ENCODE data around the gene BICRA.

The BICRA gene

GRCh38 chr19:47681936-47682335 is 73.0 kb downstream of the BICRA start:
- TF ChIP-seq CTCF (IDR thresholded peaks at IDR 0.05; ENCODE audit: unreplicated experiment in 3 of 3) = no peak
- Mint-ChIP-seq H3K36me3 (ENCODE audit: low read depth) (peaks cover 47% of the 10 kb centered on the region), H3K27me3 (ENCODE audit: low read depth) (no peaks in the 10 kb centered on the region), H3K4me3 (no peak overlapping the region), H3K4me1 (no peaks in the 10 kb centered on the region), H3K27ac (no peak overlapping the region), H3K9me3 (no peaks in the 10 kb centered on the region)

GRCh38 chr19:47682939-47683338 is 74.0 kb downstream of the BICRA start:
- no peaks in the 10 kb centered on the region for H3K4me1 Mint-ChIP-seq
- no peak for TF ChIP-seq CTCF (IDR thresholded peaks at IDR 0.05; ENCODE audit: unreplicated experiment in 3 of 3)
- H3K36me3 Mint-ChIP-seq (ENCODE audit: low read depth) = peaks cover 42% of the 10 kb centered on the region
- no peaks in the 10 kb centered on the region for H3K27me3 Mint-ChIP-seq (ENCODE audit: low read depth)
- H3K9me3 Mint-ChIP-seq = no peaks in the 10 kb centered on the region
- no peak overlapping the region for H3K4me3 Mint-ChIP-seq
- no peak overlapping the region for H3K27ac Mint-ChIP-seq

DNA sequence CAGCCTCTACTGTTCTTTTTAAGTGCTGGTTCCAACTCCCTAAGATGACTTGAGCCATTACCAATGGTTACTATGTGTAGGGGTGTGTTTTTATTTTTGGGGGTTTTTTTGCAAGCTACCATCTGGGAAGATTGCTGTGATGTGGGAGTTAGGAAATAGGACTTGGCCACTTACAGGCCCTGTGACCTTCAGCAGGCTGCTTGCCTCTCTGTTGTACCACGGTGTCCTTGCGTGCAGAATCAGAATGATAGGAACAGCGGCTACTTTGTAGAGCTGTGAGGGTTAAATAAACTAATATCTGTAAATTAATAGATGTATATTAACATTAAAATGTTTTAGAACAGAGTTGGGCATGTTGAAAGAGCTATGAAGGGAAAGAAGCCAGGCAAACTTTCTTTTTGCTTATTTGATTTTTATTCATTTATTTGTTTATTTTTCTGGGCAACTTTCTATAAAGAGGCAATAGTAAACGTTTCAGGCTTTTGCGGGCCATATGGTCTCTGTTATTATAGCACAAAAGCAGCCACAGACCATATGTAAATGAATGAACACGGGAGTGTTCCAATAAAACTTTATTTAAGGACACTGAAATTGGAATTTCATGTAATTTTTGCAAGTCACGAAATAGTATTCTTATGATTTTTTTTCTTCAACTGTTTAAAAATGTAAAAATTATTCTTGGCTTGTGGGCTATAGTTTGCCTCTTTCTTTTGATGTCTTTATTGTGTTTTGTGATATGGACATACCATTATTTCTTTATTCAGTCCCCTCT is 77.9 kb downstream of the BICRA start:
- Mint-ChIP-seq H3K27ac (no peak overlapping the region), H3K4me1 (no peaks in the 10 kb centered on the region), H3K27me3 (ENCODE audit: low read depth) (no peaks in the 10 kb centered on the region), H3K4me3 (no peak overlapping the region), H3K36me3 (ENCODE audit: low read depth) (peaks cover 42% of the 10 kb centered on the region), H3K9me3 (no peaks in the 10 kb centered on the region)
- no peak for TF ChIP-seq CTCF (IDR thresholded peaks at IDR 0.05; ENCODE audit: unreplicated experiment in 3 of 3)

DNA sequence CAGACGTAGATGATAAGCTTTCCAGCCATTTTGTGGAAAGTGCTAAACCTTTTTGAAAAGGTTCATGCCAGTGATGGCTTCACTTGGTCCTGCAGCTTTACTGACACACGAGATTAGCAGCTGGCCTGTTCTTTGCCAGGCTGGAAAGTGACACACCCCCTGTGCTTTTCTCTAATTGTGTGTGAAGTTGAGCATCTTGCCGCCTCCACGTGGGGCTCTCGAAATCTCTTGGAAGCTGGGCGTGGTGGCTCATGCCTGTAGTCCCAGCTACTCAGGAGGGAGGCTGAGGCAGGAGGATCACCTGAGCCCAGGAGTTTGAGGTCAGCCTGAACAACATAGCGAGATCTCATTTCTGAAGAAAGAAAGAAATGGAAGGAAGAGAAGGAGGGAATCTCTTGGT is 79.0 kb downstream of the BICRA start:
- H3K27me3 Mint-ChIP-seq (ENCODE audit: low read depth) = no peaks in the 10 kb centered on the region
- no peak for TF ChIP-seq CTCF (IDR thresholded peaks at IDR 0.05; ENCODE audit: unreplicated experiment in 3 of 3)
- no peaks in the 10 kb centered on the region for H3K4me1 Mint-ChIP-seq
- no peak overlapping the region for H3K4me3 Mint-ChIP-seq
- H3K36me3 Mint-ChIP-seq (ENCODE audit: low read depth) = peaks cover 38% of the 10 kb centered on the region
- no peaks in the 10 kb centered on the region for H3K9me3 Mint-ChIP-seq
- H3K27ac Mint-ChIP-seq = no peak overlapping the region

GRCh38 chr19:47691090-47691489 is 82.2 kb downstream of the BICRA start:
- Mint-ChIP-seq H3K4me1 (no peaks in the 10 kb centered on the region), H3K27ac (no peak overlapping the region), H3K27me3 (ENCODE audit: low read depth) (no peaks in the 10 kb centered on the region), H3K36me3 (ENCODE audit: low read depth) (peaks cover 36% of the 10 kb centered on the region), H3K9me3 (no peaks in the 10 kb centered on the region), H3K4me3 (no peak overlapping the region)
- TF ChIP-seq CTCF (IDR thresholded peaks at IDR 0.05; ENCODE audit: unreplicated experiment in 3 of 3) = no peak

GRCh38 chr19:47691782-47692181 is 82.8 kb downstream of the BICRA start:
- no peaks in the 10 kb centered on the region for H3K4me1 Mint-ChIP-seq
- TF ChIP-seq CTCF (IDR thresholded peaks at IDR 0.05; ENCODE audit: unreplicated experiment in 3 of 3) = no peak
- H3K36me3 Mint-ChIP-seq (ENCODE audit: low read depth) = peaks cover 31% of the 10 kb centered on the region
- no peaks in the 10 kb centered on the region for H3K9me3 Mint-ChIP-seq
- no peak overlapping the region for H3K27ac Mint-ChIP-seq
- no peaks in the 10 kb centered on the region for H3K27me3 Mint-ChIP-seq (ENCODE audit: low read depth)
- no peak overlapping the region for H3K4me3 Mint-ChIP-seq
